Endodermal cell (in vitro differentiated cells): ENCODE results near the gene EYS. TPM values are rescaled to one million over a fixed set of nuclear protein-coding genes. Genes with fewer than 3 reads are reported as not detected.

Experiments
- DNase-seq: peaks from one replicate; pipeline ENCODE4 v3.0.0-alpha.2; 2017
- H3K27ac ChIP-seq: 2 replicates; pipeline ENCODE4 v1.5.1; 2013; ENCODE audit warnings: mild to moderate bottlenecking, low read depth, low read length, moderate library complexity
- H3K27me3 ChIP-seq: 2 replicates; pipeline ENCODE4 v1.6.1; 2013; ENCODE audit warnings: mild to moderate bottlenecking, low read length, moderate library complexity; ENCODE audit not compliant: insufficient read depth, control insufficient read depth, poor library complexity, severe bottlenecking
- H3K36me3 ChIP-seq: 2 replicates; pipeline ENCODE4 v1.7.0; 2013; ENCODE audit warnings: mild to moderate bottlenecking, low read length, moderate library complexity; ENCODE audit not compliant: control insufficient read depth, insufficient read depth
- H3K4me1 ChIP-seq: one replicate; pipeline ENCODE4 v1.7.0; 2013; ENCODE audit warnings: low read length; ENCODE audit not compliant: control insufficient read depth, insufficient read depth
- H3K4me3 ChIP-seq: 2 replicates; pipeline ENCODE4 v1.5.1; 2013; ENCODE audit warnings: mild to moderate bottlenecking, low read length, moderate library complexity
- H3K9ac ChIP-seq: 2 replicates; pipeline ENCODE4 v1.6.1; 2013; ENCODE audit warnings: mild to moderate bottlenecking, low read length, moderate library complexity; ENCODE audit not compliant: poor library complexity, severe bottlenecking; ENCODE audit errors: extremely low read depth
- H3K9me3 ChIP-seq: 2 replicates; pipeline ENCODE4 v1.6.1; 2013; ENCODE audit warnings: mild to moderate bottlenecking, low read length, moderate library complexity; ENCODE audit not compliant: control insufficient read depth
- H3K27ac Mint-ChIP-seq: 2 replicates; pipeline ENCODE4 v1.8.0; 2020; ENCODE audit warnings: mixed read lengths
- H3K27me3 Mint-ChIP-seq: 2 replicates; pipeline ENCODE4 v1.8.0; 2021; ENCODE audit warnings: mild to moderate bottlenecking, mixed read lengths; ENCODE audit not compliant: insufficient read depth
- H3K36me3 Mint-ChIP-seq: 2 replicates; pipeline ENCODE4 v1.8.0; 2020; ENCODE audit warnings: low read depth, mixed read lengths
- H3K4me1 Mint-ChIP-seq: 2 replicates; pipeline ENCODE4 v1.8.0; 2020; ENCODE audit warnings: mixed read lengths
- H3K4me3 Mint-ChIP-seq: 2 replicates; pipeline ENCODE4 v1.8.0; 2020; ENCODE audit warnings: mild to moderate bottlenecking, moderate library complexity, mixed read lengths
- H3K9me3 Mint-ChIP-seq: 2 replicates; pipeline ENCODE4 v1.8.0; 2020; ENCODE audit warnings: mild to moderate bottlenecking, mixed read lengths
- WGBS, 2 experiments: methylation state at CpG; one replicate each; pipeline versions ENCODE4 v1.1.5 to v1.1.7; 2013; ENCODE audit warnings: missing lambda C conversion rate in 2 of 2, mixed read lengths in 1 of 2; ENCODE audit not compliant: insufficient coverage in 1 of 2, insufficient read length in 1 of 2; 5-methylcytosine and 5-hydroxymethylcytosine counted together
- total RNA-seq, 2 donors: library from RNA; stranded (reverse); fragmentation: NEBNext Ultra II Directional in 1 of 2; extraction: Animal tissue kit (Norgen Biotek cat#: 25700) in 1 of 2; gene quantifications; 2 replicates in 1 of 2; 3 replicates in 1 of 2; pipeline ENCODE4 v1.2.1, GENCODE V29; 2021
- TF ChIP-seq, protein P1 (sequence below): fragments of 200-600 bp; sonication (generic); conservative IDR thresholded peaks from 2 replicates; pipeline ENCODE4 v1.5.0; 2021; ENCODE audit warnings: antibody characterized with exemption, mild to moderate bottlenecking

EYS gene
- total RNA-seq, 2 donors from 2014 or later: 0.31 to 0.70 TPM

DNA sequence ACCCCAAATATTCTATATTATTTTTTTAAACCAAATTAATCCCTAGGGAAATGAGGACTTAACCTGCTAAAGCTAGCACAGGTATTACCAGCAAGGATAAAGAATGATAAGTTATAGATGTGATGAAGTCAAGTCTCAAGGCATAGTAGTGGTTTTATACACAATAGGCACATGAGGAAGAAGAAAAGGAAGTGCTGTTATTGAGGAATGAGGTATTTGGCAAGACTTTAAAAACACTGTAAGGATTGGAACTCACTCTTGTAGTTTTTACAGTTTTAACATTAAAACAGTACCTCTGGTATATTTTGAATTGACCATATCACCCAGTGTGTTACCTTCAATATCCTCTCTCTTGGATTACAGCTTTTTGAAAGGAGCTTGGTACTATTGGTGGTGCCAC is 2016.8 kb downstream of the EYS start:
- Mint-ChIP-seq H3K36me3 (peaks cover 42% of the 10 kb centered on the region), H3K27me3 (no peaks in the 10 kb centered on the region), H3K27ac (no peak overlapping the region), H3K4me3 (no peak overlapping the region), H3K4me1 (no peaks in the 10 kb centered on the region), H3K9me3 (peaks cover 8% of the 10 kb centered on the region)
- no peak overlapping the region for H3K27ac ChIP-seq
- peaks cover 4% of the 10 kb centered on the region for H3K9me3 ChIP-seq
- H3K4me1 ChIP-seq: no peaks in the 10 kb centered on the region
- H3K9ac ChIP-seq: no peak overlapping the region
- DNase-seq: no peak
- H3K4me3 ChIP-seq: no peak overlapping the region
- H3K36me3 ChIP-seq: peaks cover 35% of the 10 kb centered on the region
- H3K27me3 ChIP-seq: no peaks in the 10 kb centered on the region
- TF ChIP-seq, protein P1, sequence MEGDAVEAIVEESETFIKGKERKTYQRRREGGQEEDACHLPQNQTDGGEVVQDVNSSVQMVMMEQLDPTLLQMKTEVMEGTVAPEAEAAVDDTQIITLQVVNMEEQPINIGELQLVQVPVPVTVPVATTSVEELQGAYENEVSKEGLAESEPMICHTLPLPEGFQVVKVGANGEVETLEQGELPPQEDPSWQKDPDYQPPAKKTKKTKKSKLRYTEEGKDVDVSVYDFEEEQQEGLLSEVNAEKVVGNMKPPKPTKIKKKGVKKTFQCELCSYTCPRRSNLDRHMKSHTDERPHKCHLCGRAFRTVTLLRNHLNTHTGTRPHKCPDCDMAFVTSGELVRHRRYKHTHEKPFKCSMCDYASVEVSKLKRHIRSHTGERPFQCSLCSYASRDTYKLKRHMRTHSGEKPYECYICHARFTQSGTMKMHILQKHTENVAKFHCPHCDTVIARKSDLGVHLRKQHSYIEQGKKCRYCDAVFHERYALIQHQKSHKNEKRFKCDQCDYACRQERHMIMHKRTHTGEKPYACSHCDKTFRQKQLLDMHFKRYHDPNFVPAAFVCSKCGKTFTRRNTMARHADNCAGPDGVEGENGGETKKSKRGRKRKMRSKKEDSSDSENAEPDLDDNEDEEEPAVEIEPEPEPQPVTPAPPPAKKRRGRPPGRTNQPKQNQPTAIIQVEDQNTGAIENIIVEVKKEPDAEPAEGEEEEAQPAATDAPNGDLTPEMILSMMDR: no peak

DNA sequence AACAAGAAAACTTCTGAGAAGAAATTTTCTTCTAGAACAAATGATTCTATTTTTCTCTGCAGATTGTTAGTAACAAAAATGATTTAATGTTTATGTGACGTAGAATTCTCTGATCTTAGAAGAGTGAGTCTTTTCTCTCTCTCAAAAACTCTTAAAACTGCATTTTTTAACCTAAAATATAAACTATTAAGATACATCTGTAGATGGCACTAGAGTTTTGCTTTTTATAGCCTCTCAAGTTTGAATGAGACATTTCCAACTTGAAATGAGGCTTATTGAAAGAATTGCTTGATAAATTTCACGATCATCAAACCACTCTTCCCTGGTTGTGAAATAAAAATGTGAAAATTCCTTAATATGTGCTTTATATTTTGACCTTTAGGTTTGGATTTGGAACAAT is 2017.6 kb downstream of the EYS start:
- Histone ChIP-seq H3K9me3 (peaks cover 4% of the 10 kb centered on the region), H3K9ac (no peak overlapping the region), H3K27ac (no peak overlapping the region), H3K4me3 (no peak overlapping the region), H3K4me1 (no peaks in the 10 kb centered on the region), H3K36me3 (peaks cover 37% of the 10 kb centered on the region), H3K27me3 (no peaks in the 10 kb centered on the region)
- H3K4me1 Mint-ChIP-seq: no peaks in the 10 kb centered on the region
- H3K9me3 Mint-ChIP-seq: peaks cover 8% of the 10 kb centered on the region
- no peak for DNase-seq
- H3K27me3 Mint-ChIP-seq: no peaks in the 10 kb centered on the region
- H3K27ac Mint-ChIP-seq: no peak overlapping the region
- H3K4me3 Mint-ChIP-seq: no peak overlapping the region
- H3K36me3 Mint-ChIP-seq: peaks cover 44% of the 10 kb centered on the region
- TF ChIP-seq, protein P1: no peak
- 100% methylated on average over 1 of the region's 2 CpGs for WGBS, 2 experiments

DNA sequence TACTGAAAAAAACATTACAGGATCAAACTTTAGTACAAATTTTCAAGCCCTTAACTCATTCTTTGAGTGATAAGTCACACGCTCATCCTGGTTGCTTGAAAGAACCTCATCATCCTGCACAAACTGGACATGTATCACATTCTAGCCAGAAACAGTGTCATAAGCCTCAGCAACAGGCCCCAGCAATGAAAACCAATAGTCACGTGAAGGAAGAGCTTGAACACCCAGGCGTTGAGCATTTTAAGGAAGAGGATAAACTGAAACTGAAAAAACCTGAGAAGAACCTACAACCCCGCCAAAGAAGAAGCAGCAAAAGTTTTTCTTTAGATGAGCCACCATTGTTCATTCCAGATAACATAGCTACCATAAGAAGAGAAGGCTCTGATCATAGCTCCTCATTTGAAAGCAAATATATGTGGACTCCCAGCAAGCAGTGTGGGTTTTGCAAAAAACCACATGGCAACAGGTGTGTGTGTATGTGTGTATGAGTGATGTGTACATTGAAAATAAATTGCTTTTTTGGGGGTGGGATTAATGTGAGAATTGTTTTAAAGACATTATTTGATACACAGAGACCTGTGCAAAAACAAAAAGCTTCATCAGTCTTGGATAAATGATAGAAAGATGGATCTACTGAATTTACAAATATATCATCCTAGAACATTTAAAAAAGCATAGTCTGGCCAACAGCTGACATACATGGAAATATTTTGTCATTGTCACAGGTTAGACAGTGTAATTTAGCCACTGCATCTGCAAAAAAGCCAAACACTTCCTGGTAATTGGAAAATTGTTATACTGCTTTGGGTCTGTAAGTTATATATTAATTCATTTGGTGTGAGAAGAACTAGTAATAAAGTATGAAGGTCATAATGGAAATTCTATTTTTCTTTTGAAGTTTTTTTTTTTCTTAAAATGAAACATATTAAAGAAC is 2021.3 kb downstream of the EYS start:
- Histone ChIP-seq H3K27me3 (no peaks in the 10 kb centered on the region), H3K9ac (no peak overlapping the region), H3K4me3 (no peak overlapping the region), H3K4me1 (no peaks in the 10 kb centered on the region), H3K36me3 (peaks cover 38% of the 10 kb centered on the region), H3K27ac (no peak overlapping the region), H3K9me3 (peaks cover 4% of the 10 kb centered on the region)
- H3K4me3 Mint-ChIP-seq: no peak overlapping the region
- H3K4me1 Mint-ChIP-seq: peaks cover 3% of the 10 kb centered on the region
- peaks cover 45% of the 10 kb centered on the region for H3K36me3 Mint-ChIP-seq
- WGBS, 2 experiments: 92 to 100% methylated on average over 4 of the region's 4 CpGs
- H3K27me3 Mint-ChIP-seq: no peaks in the 10 kb centered on the region
- DNase-seq: no peak
- peaks cover 8% of the 10 kb centered on the region for H3K9me3 Mint-ChIP-seq
- H3K27ac Mint-ChIP-seq: peak overlapping the region; percentile 32
- TF ChIP-seq, protein P1: no peak
